ENCODE results near the gene ECI1.

ECI1 gene

GRCh38 chr16:2226918-2227317 lies 24.5 kb downstream of the ECI1 start:
- H3K4me3 ChIP-seq (ENCODE audit: control insufficient read depth, low read depth, low read length) = no peak overlapping the region
- TF ChIP-seq CTCF (conservative IDR thresholded peaks at IDR 0.05; ENCODE audit: control insufficient read depth, insufficient read depth, low read depth, low read length) = no peak
- no peak for DNase-seq (ENCODE audit: low read depth)

GRCh38 chr16:2226245-2226793 lies 25.1 kb downstream of the ECI1 start:
- DNase-seq (ENCODE audit: low read depth) = no peak
- no peak overlapping the region for H3K4me3 ChIP-seq (ENCODE audit: control insufficient read depth, low read depth, low read length)
- no peak for TF ChIP-seq CTCF (conservative IDR thresholded peaks at IDR 0.05; ENCODE audit: control insufficient read depth, insufficient read depth, low read depth, low read length)

DNA sequence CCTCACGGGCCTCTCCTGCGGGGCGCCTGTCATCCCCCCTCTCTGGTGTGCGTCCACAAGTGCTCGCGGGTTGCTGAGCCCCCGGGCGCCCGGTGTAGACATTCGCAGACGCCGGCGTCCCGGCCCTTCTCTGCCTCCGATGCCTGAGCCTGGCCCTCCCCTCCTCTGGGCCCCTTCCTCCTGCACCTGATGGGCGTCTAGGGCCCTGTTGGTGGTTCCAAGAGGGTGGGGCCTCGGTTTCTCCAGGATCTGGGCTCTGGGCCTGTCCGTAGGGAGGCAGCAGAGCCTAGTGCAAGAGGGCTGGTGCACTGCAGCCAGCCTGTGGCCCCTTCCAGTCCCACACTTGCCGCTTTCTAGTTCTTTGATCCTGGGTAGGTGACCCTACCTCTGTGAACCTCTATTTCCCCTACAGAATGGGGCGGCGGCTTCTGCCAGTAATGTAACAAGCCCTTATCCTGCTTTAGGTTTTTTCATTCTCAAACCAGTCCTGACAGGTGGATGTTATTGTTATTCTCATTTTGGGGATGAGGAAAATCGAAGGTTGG lies 27.4 kb downstream of the ECI1 start:
- peak overlapping the region; percentile 82 for H3K4me3 ChIP-seq (ENCODE audit: control insufficient read depth, low read depth, low read length)

GRCh38 chr16:2223221-2223941 lies 28.0 kb downstream of the ECI1 start, which contains the start of gene E4F1:
TSS of gene E4F1 (plus strand) at chr16:2223591. CDS start at chr16:2223614, 23 bp downstream.
- DNase-seq (ENCODE audit: low read depth) = peak; percentile 99
- H3K4me3 ChIP-seq (ENCODE audit: control insufficient read depth, low read depth, low read length) = peak within 1 kb of the TSS; percentile 82
- no peak for TF ChIP-seq CTCF (conservative IDR thresholded peaks at IDR 0.05; ENCODE audit: control insufficient read depth, insufficient read depth, low read depth, low read length)

More for the DNA sequence above, 27.4 kb downstream of the ECI1 start:
- DNase-seq (ENCODE audit: low read depth) = peak; percentile 56
- peak; percentile 16 for TF ChIP-seq CTCF (conservative IDR thresholded peaks at IDR 0.05; ENCODE audit: control insufficient read depth, insufficient read depth, low read depth, low read length)

GRCh38 chr16:2216330-2216729 lies 35.1 kb downstream of the ECI1 start:
- DNase-seq (ENCODE audit: low read depth) = no peak
- no peak for TF ChIP-seq CTCF (conservative IDR thresholded peaks at IDR 0.05; ENCODE audit: control insufficient read depth, insufficient read depth, low read depth, low read length)
- H3K4me3 ChIP-seq (ENCODE audit: control insufficient read depth, low read depth, low read length) = no peak overlapping the region

DNA sequence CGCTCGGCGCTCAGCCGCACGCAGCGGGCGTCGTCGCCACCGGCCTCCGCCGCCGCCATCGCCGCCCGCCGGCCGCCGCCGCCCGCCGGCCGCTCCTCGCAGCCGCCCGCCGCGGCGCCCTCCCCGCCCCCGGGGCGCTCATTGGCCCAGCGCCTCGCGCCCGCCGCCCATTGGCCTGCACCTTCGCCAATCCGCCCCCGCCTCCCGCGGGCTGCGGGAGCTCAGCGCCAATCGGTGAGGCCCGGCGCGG lies 36.7 kb downstream of the ECI1 start, which contains the start of gene PGP:
Gene PGP (minus strand): TSS at position 122 of the 250 bp plus-strand sequence. CDS start 63 bp downstream, at position 59.
- peak within 1 kb of the TSS; percentile 72 for H3K4me3 ChIP-seq (ENCODE audit: control insufficient read depth, low read depth, low read length)
- TF ChIP-seq CTCF (conservative IDR thresholded peaks at IDR 0.05; ENCODE audit: control insufficient read depth, insufficient read depth, low read depth, low read length) = no peak
- DNase-seq (ENCODE audit: low read depth) = no peak
